Lower leg skin (tissue), 3 donors: Measurements from ENCODE around the gene HEXD.
"Not testable (repeated sequence)": the region's sequence is repeated elsewhere in the genome, so short reads cannot be mapped to it uniquely, and the experiment has no call there.

Source experiments
- POLR2A ChIP-seq, 2 donors: fragments of 450-650 bp; IDR thresholded peaks; one replicate each; pipeline ENCODE4 v1.6.1; 2016 to 2017; ENCODE audit warnings: antibody characterized with exemption in 2 of 2, mild to moderate bottlenecking in 1 of 2, moderate library complexity in 1 of 2
- TF ChIP-seq, protein P1 (sequence below), 3 donors: fragments of 450-650 bp; IDR thresholded peaks; one replicate each; pipeline ENCODE4 v1.5.1; 2016; ENCODE audit warnings: antibody characterized with exemption in 3 of 3, mild to moderate bottlenecking in 3 of 3, moderate library complexity in 2 of 3

DNA sequence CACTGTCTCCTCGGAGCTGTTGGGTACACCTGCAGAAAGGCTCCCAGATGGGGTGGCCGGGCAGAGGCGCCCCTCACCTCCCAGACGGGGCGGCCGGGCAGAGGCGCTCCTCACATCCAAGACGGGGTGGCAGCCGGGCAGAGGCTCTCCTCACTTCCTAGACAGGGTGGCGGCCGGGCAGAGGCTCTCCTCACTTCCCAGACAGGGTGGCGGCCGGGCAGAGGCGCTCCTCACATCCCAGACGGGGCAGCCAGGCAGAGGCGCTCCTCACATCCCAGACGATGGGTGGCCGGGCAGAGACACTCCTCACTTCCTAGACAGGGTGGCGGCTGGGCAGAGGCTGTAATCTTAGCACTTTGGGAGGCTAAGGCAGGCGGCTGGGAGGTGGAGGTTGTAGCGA lies 35.6 kb downstream of the HEXD start:
- TF ChIP-seq, protein P1, sequence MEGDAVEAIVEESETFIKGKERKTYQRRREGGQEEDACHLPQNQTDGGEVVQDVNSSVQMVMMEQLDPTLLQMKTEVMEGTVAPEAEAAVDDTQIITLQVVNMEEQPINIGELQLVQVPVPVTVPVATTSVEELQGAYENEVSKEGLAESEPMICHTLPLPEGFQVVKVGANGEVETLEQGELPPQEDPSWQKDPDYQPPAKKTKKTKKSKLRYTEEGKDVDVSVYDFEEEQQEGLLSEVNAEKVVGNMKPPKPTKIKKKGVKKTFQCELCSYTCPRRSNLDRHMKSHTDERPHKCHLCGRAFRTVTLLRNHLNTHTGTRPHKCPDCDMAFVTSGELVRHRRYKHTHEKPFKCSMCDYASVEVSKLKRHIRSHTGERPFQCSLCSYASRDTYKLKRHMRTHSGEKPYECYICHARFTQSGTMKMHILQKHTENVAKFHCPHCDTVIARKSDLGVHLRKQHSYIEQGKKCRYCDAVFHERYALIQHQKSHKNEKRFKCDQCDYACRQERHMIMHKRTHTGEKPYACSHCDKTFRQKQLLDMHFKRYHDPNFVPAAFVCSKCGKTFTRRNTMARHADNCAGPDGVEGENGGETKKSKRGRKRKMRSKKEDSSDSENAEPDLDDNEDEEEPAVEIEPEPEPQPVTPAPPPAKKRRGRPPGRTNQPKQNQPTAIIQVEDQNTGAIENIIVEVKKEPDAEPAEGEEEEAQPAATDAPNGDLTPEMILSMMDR (IDR thresholded peaks at IDR 0.05) = not testable (repeated sequence)
- not testable (repeated sequence) for TF ChIP-seq POLR2A (IDR thresholded peaks at IDR 0.05)
